DMS53 (cell line): ENCODE data around the gene KRTAP10-8.

Experiments
- DNase-seq: peaks from one replicate; lab custom pipeline; 2025; lab: John Stamatoyannopoulos, UW

Gene KRTAP10-8

DNA sequence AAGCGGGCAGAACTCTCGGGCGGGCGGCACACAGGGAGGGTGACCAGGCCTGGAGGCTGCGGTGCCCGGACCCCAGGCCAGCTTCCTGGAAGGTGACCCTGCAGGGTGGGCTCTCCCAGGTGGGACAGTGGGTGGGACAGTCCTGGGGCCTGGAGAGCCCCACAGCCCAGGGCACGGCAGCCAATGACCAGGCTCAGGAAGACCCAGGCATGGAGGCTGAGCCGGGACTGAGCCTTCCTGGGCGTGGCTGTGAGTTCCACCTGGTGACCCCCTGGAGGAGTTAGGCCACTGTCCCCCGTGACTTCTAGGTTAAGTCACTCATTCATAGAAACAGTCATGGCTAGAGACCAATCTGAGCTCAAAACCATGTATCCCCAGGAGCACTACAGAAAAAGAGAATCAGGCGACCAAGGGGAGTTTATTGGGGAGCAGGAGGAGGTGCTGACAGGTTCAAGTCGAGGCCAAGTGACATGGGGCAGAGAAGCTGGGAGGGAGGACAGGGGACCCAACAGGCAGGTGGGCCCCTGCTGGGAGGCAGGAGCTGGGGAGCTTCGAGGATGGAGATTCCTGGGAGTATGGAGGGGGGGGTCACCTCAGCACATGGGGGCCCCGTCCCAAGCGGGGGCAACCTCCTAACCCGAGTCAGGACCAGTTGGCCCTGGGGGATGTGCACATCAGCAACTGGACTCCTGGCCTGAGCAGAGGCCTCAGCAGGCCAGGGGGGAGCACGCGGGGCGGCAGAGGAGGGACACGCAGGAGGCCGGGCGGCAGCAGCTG lies 32.6 kb upstream of the KRTAP10-8 start:
- DNase-seq: no peak

DNA sequence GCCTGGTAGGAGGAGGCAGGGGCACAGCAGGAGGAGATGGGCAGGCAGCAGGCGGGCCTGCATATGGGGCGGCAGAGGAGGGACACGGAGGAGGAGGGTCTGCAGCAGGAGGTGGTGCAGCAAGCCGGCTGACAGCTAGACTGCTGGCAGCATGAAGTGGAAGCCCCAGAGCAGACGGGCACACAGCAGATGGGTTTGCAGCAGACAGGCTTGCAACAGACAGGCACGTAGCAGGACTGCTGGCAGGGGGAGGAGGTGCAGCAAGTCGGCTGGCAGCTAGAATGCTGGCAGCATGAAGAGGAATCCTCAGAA lies 32.1 kb upstream of the KRTAP10-8 start:
- DNase-seq: peak; percentile 51

DNA sequence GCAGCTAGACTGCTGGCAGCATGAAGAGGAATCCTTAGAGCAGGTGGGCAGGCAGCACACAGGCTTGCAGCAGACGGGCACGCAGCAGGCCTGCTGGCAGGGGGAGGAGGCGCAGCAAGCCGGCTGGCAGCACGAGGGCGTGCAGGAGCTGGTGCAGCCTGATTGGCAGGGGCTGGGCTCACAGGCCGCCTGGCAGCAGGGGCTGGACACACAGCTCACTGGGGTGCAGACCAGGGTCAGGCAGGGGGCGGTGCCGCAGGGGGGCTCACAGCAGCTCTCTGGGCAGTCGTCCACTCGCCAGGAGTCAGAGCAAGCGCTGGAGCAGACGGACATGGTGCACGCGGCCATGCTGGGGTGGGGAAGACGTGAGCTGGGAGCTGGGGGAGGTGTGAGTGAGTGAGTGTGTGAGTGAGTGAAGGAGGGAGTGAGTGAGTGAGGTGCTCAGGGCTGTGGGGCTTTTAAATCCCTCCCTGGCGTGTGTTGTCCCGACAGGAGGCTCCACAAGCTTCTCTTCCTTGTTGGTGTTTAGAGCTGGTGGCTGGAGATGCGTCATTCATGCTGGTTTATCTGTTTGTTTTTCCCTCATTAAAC lies 31.6 kb upstream of the KRTAP10-8 start, which contains the start of gene KRTAP10-5:
Gene KRTAP10-5, minus strand, starts transcription at position 374 of the 591 bp plus-strand sequence. Its CDS starts 26 bp downstream, at position 348.
- peak; percentile 80 for DNase-seq

DNA sequence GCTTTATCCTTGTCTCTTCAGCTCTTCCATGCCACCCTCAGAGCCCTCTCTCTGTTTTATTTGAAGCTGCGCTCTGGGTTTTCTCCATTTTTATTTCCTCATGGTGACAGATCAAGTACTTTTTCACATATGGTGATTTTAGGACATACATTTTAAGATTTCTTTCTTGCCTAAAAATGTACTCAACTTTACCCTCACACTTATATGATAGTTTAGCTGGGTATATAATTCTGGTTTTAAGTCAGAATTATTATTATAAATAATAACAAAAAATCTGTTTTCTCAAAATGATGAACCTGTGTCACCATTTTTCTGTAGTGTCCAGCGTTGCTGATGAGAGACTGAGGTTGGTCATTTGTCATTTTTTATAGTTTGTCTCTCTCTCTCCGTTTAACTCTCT lies 30.7 kb upstream of the KRTAP10-8 start:
- peak; percentile 20 for DNase-seq

DNA sequence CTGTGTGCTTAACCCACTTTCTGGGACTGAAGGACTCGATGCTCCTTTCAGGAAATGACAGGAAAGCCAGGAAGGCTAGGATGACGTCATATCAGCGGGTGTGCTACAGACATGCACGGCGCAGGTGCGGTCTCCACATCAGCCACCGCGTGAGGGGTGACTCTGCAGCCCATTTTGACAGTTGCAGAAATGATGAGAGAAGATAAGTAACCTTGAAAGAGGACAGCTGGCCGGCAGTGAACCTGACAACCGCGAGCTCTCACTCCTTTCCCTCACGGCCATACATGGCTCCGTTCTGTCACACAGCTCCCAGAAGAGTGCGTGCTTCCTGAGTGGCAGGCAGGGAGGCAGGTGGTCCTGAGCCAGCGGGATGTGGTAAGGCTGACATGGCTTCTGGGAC lies 29.8 kb upstream of the KRTAP10-8 start:
- peak; percentile 12 for DNase-seq

DNA sequence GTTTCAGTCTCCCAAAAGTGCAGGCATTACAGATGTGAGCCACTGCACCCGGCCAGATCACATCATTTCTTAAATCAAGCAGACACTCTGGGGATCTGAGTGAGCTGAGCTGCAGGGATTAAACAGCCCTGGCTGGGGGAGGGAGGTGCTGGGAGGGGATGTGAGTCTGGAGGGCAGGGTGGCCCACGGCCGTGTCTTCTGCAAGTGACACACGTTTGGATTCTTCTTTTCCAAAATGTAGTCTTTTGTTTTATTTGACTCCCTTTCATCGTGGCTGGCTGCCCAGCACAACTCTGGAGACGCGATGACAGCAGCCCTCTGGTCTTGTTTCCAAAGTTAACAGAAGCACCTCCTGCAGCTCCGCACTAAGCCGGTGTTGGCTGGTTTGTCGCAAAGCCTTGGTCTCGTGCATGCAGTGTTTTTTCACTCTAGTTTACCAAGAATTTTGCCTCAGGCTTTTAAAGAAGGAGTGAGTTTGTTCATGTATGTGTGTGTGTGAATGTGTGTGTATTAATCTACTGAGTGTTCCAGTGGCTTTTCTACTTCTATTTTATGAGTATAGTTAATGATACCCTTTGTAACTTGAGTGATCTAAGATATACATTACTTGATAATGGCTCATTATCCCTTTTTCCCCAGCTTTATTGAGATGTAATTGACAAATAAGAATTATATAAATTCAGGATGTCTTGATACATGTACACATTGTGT lies 28.6 kb upstream of the KRTAP10-8 start:
- no peak for DNase-seq

DNA sequence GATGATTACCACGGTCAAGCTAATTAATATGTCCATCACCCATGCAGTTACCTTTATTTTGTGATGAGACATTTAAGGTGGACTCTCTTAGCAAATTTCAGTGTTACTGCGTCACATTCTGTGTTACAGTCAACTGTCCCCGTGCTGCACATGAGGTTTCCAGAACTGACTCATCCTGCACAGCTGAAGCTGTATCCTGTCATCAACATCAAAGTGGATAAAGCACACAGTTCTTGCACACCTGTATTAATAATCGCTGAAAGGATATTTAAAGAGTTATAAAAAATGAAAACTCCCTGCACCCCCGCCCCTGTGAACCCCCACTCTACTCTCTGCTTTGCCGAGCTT lies 28.1 kb upstream of the KRTAP10-8 start:
- no peak for DNase-seq

DNA sequence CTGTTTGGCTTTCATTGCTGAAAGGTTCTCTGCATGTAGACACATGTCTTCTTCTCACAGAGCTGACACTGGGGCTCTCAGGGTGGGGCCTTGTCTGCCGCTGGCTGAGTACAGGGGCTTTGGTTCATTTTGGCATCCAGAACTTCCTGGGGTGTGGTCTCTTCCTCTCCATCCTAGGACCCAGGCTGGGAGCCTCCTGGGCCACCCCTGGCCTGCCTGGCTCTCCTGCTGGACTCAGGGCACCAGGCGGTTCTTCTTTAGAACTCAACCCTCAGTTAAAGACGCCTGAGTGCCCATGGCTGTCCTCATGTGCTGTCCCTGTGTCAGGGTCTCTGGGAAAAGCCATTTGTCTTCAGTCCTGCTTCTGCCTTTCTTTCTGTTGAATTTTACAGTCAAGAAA lies 26.0 kb upstream of the KRTAP10-8 start:
- DNase-seq: no peak

DNA sequence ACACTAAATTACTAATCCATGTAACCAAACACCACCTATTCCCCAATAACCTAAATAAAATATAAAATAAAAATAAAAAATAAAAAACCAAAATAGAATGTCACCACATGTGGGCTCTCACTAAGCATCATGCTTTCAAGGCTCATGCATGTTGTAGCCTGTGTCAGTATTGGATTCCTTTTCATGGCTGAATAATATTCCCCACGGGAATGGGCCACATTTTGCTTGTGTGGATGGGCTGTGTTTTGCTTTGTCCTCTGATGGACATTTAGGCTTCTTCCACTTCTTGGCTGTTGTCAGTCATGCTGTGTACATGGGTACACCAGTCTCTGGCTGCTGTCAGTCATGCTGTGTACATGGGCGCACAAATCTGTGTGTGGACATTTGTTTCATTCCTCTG lies 22.8 kb upstream of the KRTAP10-8 start:
- no peak for DNase-seq

DNA sequence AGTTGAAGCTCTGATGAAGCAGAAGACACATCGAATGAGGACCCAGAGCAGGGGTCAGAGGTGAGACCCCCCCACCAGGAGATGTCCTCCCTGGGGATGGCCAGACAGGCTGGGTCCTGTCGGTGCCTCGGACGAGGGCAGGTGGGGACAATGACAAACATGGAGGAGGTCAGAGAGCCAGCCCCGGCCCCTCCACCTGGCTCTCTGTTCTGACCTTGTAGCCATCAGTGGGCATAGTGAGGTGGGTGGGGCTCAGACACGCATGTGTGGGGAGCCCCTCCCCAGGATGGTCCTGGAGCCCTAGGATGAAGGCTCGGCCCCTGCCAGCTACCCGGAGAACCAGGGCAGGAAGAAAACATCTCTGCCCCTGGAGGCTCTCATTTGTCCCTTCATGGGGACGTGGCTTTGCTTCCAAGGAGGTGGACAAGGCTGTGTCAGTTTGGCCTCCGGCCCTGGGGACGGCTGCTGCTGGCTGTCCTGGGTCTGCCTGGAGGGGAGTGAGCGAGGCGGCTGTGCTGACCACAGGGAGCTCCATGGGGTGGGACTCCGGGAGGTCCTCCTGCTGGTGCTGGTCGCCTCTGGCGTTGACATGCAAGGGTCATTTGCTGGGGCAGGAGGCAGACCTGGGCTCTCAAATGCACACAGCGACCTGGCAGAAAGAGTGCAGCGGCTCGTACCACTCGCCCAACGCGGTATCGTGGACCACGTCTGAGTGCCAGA lies 22.1 kb upstream of the KRTAP10-8 start:
- no peak for DNase-seq

DNA sequence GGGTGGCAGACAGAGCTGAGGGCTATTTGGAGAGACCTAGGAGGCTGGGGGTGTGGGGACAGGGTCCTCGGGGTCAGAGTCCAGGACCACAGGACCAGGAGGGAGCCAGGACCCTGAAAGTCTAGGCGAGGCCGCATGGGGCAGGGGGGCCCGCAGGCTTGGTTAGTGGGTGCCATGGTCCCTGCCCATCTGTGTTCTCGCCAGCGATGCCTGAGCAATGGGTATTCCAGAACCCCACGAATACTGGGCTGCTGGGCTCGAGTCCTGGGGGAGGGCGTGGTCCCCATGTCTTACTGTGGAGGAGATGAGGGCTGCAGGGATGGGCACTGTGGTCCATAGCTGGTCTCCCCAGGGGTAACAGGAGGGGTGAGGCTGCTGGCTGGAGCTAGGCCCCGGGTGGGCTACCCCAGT lies 21.6 kb upstream of the KRTAP10-8 start:
- no peak for DNase-seq

DNA sequence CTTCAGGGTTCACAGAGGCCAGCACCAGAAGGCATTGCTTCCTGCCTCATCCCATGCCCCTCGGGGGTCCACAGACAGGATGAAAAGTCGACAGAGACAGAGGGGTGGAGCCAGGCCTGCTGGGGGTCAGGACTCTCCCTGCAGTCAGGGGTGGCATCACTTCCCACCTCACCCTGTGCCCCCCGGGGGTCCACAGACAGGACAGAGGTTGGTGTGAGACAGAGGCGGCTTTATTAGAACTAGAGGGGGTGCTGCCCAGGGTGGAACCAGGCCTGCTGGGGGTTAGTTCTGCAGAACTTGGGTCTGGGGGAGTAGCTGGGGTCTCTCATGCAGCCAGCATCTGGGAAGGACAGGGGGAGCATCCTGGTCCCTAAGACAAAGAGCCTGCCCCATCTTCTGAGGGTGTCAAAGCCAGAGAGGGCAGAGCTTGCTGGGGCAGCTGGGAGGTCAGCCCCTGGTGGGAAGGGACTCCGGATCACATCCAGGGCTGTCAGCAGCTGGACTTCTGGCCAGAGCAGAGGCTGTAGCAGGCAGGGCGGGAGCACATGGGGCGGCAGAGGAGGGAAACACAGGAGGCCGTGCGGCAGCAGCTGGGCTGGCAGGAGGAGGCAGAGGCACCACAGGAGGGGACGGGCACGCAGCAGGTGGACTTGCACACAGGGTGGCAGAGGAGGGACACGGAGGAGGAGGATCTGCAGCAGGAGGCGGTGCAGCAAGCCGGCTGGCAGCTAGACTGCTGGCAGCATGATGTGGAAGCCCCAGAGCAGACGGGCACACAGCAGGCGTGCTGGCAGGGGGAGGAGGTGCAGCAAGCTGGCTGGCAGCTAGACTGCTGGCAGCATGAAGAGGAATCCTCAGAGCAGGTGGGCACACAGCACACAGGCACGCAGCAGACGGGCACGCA lies 20.7 kb upstream of the KRTAP10-8 start:
- peak; percentile 26 for DNase-seq

DNA sequence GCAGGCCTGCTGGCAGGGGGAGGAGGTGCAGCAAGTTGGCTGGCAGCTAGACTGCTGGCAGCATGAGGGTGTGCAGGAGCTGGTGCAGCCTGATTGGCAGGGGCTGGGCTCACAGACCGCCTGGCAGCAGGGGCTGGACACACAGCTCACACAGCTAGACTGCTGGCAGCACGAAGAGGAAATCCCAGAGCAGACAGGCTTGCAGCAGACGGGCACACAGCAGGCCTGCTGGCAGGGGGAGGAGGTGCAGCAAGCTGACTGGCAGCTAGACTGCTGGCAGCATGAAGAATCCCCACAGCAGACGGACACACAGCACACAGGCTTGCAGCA lies 20.1 kb upstream of the KRTAP10-8 start:
- peak; percentile 28 for DNase-seq

DNA sequence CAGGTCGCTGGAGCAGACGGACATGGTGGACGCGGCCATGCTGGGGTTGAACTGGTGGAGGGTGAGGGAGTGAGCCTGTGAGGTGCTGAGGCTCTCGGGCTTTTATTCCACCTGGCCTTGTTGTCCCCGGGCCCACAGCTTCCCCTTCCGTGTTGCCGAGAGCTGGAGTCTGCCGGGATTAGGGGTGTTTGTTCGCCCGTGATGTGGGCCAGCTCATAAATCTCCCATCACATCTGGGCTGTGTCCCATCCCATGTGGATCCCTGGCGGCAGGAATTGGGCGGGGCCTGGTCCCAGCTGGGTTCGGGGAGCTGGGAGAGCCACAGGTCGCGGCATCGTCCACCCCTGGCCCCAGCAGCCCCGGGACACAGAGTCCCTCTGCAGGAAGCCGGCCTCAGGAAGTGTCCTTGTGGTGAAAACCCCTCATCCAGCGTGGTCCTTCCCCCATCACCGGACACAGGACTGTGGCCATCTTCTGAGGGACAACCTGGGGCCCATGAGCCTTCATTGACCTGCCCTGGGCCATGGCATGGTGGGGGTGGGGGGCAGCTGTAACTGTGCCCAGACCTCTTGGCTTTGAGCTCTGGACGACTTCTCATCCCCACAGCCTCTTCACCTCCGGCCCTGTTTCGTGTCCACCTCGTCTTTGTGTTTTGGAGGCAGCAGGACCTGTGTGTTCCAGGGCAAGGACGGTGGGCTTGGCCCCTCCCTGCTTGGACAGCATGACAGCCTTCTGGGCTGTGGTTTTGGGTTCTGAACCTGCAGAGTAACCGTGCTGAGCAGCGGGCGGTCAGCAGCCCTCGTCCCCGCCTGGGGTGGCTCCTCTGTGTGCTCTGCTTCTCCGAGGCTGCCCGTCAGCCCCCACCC lies 19.2 kb upstream of the KRTAP10-8 start, which contains the start of gene KRTAP10-6:
Gene KRTAP10-6, minus strand, starts transcription at position 60 of the 866 bp plus-strand sequence. Its CDS starts 21 bp downstream, at position 39.
- peak; percentile 48 for DNase-seq

DNA sequence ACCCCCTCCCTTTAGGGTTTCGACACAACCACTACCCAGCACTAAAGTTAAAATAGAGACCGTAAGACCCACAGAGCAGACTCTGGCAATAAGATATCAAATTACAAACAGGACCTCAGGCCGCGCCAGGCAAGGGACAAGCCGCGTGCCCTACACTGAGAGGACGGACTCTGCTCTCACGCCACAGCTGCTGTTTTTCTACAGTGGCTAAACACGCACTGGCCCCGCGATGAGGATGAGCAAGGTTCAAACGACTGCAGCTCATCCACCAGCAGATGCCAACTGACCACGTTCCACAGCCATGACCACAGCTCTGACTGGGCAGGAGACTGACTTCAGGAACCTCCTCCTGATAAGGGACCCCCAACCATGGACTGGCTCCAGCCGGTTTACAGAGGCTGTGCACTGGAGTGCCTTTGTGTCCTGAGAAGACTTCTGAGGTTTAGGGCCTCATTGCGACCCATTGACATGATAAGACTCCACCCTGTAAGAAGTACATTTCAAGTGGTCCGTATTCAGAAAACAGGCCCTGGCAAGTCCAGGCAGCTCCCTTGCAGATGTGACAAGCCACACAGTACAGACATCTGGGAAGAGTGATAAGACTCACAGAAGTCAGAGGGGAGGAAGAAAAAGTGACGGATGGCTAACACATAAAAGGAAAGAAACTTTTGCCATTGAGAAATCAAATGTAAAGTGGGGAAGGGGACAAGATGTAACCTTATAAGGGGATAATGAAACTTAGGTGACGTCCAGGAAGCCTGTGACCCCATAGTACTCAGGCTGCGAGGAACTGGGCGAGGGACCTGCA lies 18.1 kb upstream of the KRTAP10-8 start:
- DNase-seq: peak; percentile 60

DNA sequence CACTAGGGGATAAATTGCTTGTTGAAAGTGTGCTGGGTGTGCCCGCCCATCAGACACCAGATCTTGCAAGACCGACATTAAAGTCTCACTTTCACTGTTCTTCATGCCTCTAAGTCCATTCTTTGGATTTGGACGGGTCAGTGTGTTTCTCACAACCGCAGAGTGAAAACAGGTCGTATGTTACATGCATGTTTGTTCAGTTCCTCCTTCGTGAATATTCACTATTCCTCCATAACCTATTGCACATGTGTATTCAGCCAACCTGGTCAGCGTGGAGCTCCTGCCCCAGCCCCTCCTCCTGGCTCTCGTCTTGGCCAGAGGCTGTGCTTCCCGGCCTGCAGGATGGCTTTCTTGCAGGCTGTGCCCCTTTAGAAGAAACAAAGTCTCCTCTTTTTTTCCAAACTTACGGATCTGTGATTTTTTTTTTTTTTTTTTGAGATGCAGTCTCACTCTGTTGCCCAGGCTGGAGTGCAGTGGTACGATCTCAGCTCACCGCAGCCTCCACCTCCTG lies 17.4 kb upstream of the KRTAP10-8 start:
- DNase-seq: no peak

DNA sequence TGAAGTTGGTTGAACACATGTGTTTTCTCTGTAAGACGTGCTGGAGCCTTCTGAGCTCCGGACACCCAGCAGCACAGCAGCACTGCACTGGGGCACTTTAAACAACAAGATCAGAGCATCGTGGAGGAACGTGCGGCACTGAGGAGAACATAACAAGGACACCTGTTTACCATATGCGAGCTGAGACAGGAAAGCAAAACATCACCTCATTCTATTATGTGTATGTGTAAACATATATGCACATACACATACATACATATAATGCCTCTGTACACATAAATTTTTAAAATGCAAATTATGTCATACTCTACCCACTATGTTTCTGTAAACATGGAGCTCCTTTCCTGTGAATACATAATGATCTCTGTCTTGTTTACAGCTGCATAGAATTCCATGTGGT lies 16.4 kb upstream of the KRTAP10-8 start:
- no peak for DNase-seq

DNA sequence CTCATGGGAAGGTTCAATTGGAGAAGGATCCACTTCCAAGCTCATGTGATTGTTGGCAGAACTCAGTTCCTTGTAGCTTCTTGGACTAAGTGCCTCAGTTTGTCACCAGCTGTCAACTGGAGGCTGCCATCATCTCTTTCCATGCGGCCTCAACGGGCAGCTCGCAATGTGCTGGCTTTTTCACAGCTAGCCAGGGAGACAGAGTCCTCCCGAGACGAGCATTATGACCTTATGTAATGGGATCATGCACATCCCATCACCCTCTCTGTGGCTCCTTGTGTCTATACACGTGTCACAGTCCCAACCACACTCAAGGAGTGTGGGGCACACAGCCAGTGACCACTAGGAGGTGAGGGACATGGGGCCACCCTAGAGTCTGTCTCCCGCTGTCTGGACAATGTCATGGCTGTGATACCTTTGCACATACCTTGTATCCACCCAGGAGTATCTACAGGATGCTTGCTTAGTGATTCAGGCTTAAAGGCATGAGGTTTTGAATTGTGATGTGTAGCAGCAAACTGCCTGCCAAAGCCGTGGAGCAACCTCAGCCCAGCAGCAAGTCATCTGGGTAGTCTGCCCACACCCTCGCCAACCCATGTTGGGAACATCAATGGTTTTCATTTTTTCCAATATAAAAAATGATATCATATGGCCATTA lies 15.7 kb upstream of the KRTAP10-8 start:
- DNase-seq: peak; percentile 8

DNA sequence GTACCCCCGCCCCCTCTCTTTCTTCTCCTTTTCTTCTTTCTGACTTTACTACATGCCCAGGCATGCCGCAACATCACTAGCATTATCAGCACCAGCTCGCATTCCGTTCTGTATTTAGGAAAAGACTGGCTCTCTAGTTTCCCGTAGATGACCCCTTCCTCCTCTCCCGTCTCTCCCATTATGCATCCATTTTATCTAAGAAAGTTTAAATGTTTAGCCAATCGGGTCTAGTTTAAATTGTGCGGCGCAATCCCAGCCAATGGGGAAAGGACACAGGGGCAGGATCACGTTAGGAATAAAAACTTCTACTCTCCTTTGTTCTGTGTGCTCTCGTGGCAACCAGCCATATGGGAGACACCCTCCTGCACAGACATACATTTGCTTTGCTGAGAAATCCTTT lies 13.8 kb upstream of the KRTAP10-8 start:
- no peak for DNase-seq
